WERI-Rb-1 (cell line): Measurements from ENCODE around the gene RERE.

Experiments used
- DNase-seq: peaks from one replicate; pipeline ENCODE4 v3.0.0-alpha.2; 2020
- H3K27ac ChIP-seq: fragments of 250-450 bp; sonication (Bioruptor Pico); 2 replicates; pipeline ENCODE4 v1.5.1; 2020; ENCODE audit warnings: mild to moderate bottlenecking, moderate library complexity
- H3K27me3 ChIP-seq: fragments of 250-450 bp; sonication (Bioruptor Pico); 2 replicates; pipeline ENCODE4 v1.5.1; 2021; ENCODE audit warnings: mild to moderate bottlenecking, low read depth, moderate library complexity; ENCODE audit not compliant: insufficient read depth, severe bottlenecking
- H3K36me3 ChIP-seq: fragments of 250-450 bp; sonication (Bioruptor Pico); 2 replicates; pipeline ENCODE4 v1.5.1; 2020; ENCODE audit warnings: mild to moderate bottlenecking, moderate library complexity
- H3K4me3 ChIP-seq: 2 replicates; pipeline ENCODE4 v1.5.1; 2011; ENCODE audit warnings: low read depth, mild to moderate bottlenecking, control low read depth, low read length
- H3K9me3 ChIP-seq: fragments of 250-450 bp; sonication (Bioruptor Pico); 2 replicates; pipeline ENCODE4 v1.5.1; 2021; ENCODE audit warnings: mild to moderate bottlenecking, moderate library complexity; ENCODE audit not compliant: severe bottlenecking
- CTCF ChIP-seq: IDR thresholded peaks from 2 replicates; pipeline ENCODE4 v1.5.1; 2011; ENCODE audit warnings: low read depth, mild to moderate bottlenecking, control low read depth, inconsistent platforms, low read length

Gene RERE

GRCh38 chr1:8474369-8474768 lies 343.1 kb downstream of the RERE start:
- no peak for DNase-seq
- peaks cover 7% of the 10 kb centered on the region for H3K36me3 ChIP-seq
- no peaks in the 10 kb centered on the region for H3K9me3 ChIP-seq
- no peaks in the 10 kb centered on the region for H3K27me3 ChIP-seq
- H3K27ac ChIP-seq = no peak overlapping the region
- TF ChIP-seq CTCF = no peak
- H3K4me3 ChIP-seq = no peak overlapping the region

GRCh38 chr1:8473891-8474300 lies 343.5 kb downstream of the RERE start:
- H3K9me3 ChIP-seq = no peaks in the 10 kb centered on the region
- TF ChIP-seq CTCF = no peak
- H3K27ac ChIP-seq = no peak overlapping the region
- H3K4me3 ChIP-seq = no peak overlapping the region
- peaks cover 7% of the 10 kb centered on the region for H3K36me3 ChIP-seq
- no peak for DNase-seq
- H3K27me3 ChIP-seq = no peaks in the 10 kb centered on the region

GRCh38 chr1:8473121-8473875 lies 344.1 kb downstream of the RERE start:
- no peak for TF ChIP-seq CTCF

GRCh38 chr1:8472668-8473067 lies 344.8 kb downstream of the RERE start:
- TF ChIP-seq CTCF = no peak
- Histone ChIP-seq H3K9me3 (no peaks in the 10 kb centered on the region), H3K36me3 (peaks cover 7% of the 10 kb centered on the region), H3K27ac (no peak overlapping the region), H3K27me3 (no peaks in the 10 kb centered on the region), H3K4me3 (no peak overlapping the region)
- no peak for DNase-seq

More at GRCh38 chr1:8473121-8473875, 344.1 kb downstream of the RERE start:
- Histone ChIP-seq H3K4me3 (no peak overlapping the region), H3K36me3 (peaks cover 7% of the 10 kb centered on the region), H3K9me3 (no peaks in the 10 kb centered on the region), H3K27ac (no peak overlapping the region), H3K27me3 (no peaks in the 10 kb centered on the region)
- no peak for DNase-seq

GRCh38 chr1:8471451-8471850 lies 346.0 kb downstream of the RERE start:
- no peak for TF ChIP-seq CTCF

GRCh38 chr1:8468751-8469150 lies 348.7 kb downstream of the RERE start:
- Histone ChIP-seq H3K4me3 (no peak overlapping the region), H3K9me3 (no peaks in the 10 kb centered on the region), H3K27me3 (no peaks in the 10 kb centered on the region), H3K36me3 (peaks cover 26% of the 10 kb centered on the region), H3K27ac (no peak overlapping the region)
- no peak for TF ChIP-seq CTCF
- no peak for DNase-seq

More at GRCh38 chr1:8471451-8471850, 346.0 kb downstream of the RERE start:
- DNase-seq = no peak
- Histone ChIP-seq H3K4me3 (no peak overlapping the region), H3K36me3 (peaks cover 7% of the 10 kb centered on the region), H3K9me3 (no peaks in the 10 kb centered on the region), H3K27me3 (no peaks in the 10 kb centered on the region), H3K27ac (no peak overlapping the region)
